D721Med (cell line): Measurements from ENCODE around the gene CHST13.
"Not testable (repeated sequence)": the region's sequence is repeated elsewhere in the genome, so short reads cannot be mapped to it uniquely, and the experiment has no call there.

Experiments used
- DNase-seq: peaks from one replicate; pipeline ENCODE4 v3.0.0; 2011; ENCODE audit warnings: low spot score; ENCODE audit not compliant: insufficient read length
- FAIRE-seq: peaks from 2 replicates; lab custom pipeline; 2011; peaks lifted over from hg19 to GRCh38; lab: Jason Lieb, UNC
- CTCF ChIP-seq: IDR thresholded peaks from 2 replicates; pipeline ENCODE4 v1.5.1; 2012; ENCODE audit warnings: mild to moderate bottlenecking, control low read depth; ENCODE audit not compliant: insufficient read depth; ENCODE audit errors: missing control alignments

The CHST13 gene

GRCh38 chr3:126577261-126577660 is 53.3 kb downstream of the CHST13 start:
- DNase-seq: no peak
- no peak for TF ChIP-seq CTCF
- FAIRE-seq: no peak

GRCh38 chr3:126578702-126579101 is 54.7 kb downstream of the CHST13 start:
- no peak for FAIRE-seq
- TF ChIP-seq CTCF: no peak
- DNase-seq: no peak

GRCh38 chr3:126580746-126581145 is 56.8 kb downstream of the CHST13 start:
- TF ChIP-seq CTCF: no peak
- DNase-seq (no peak), FAIRE-seq (no peak)

GRCh38 chr3:126581569-126581968 is 57.6 kb downstream of the CHST13 start:
- DNase-seq: no peak
- no peak for TF ChIP-seq CTCF
- no peak for FAIRE-seq

- DNase-seq (no peak), FAIRE-seq (no peak)
- no peak for TF ChIP-seq CTCF
Measured at GRCh38 chr3:126582311-126582710, 58.4 kb downstream of the CHST13 start.

GRCh38 chr3:126591515-126591914 is 67.6 kb downstream of the CHST13 start:
- not testable (repeated sequence) for FAIRE-seq, DNase-seq
